GM18909 (cell line): ENCODE data around the gene RAB8B.
"Not testable (repeated sequence)": the region's sequence is repeated elsewhere in the genome, so short reads cannot be mapped to it uniquely, and the experiment has no call there.

Source experiments
- ATAC-seq: cut with Tn5 transposase; IDR thresholded peaks from one replicate; pipeline ENCODE4 v1.9.1; 2021; ENCODE audit warnings: mild to moderate bottlenecking; ENCODE audit not compliant: unreplicated experiment, poor library complexity

The RAB8B gene

DNA sequence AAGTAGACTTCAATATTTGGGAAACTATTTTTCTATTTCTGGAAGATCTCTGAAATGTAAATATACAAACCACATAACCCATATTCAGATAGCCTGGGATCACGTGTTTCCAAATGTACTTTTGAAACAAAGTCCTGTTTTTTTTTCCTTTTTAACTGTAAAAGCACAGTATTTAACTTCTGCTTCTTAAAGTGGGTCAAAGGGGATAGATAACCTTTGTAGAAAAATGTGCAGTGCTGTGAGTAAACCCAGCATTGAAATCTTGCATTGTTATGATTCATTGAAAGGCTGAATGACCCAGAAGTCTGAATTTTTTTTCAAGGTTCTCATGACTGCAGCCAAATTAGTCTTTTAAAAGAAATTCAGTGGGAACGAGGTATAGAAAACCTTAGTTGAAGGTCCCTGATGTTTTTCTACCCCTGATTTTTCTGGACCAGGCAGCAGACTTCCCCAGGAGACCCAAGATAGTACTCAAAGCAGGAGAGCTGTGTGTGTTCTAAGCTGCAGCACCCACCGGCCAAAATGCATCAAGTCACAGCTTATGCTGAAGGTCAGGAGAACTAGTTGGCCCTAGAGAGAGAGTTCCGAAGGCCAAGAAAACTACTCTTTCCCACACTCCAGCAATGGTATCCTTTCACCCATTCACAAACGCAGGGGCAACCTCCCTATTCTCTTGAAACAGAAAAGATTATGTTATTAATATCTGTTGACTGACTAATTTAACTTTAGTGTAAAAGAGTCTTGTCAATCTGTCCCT, 44.4 kb downstream of the RAB8B start:
- ATAC-seq: no peak

DNA sequence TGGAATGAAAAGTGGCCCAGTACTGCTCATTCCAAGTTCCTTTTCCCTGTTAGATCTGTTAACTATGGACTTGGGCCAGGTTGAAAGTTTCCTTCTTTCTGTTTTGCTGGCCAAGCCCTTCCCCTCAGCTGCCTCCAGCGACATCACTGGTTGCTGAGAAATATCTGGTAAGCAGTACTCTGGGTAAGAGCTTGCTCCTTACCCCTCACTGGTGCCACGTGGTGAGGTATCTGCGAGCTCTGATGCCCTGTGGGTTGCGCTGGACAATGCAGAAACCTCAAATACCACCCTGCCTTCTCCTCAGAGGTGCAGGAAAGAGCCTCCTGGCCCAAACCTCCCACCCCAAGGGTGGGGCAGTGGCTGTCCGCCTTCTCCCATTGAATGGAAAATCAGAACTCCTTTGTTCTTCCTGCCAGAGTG, 45.1 kb downstream of the RAB8B start:
- ATAC-seq: no peak

DNA sequence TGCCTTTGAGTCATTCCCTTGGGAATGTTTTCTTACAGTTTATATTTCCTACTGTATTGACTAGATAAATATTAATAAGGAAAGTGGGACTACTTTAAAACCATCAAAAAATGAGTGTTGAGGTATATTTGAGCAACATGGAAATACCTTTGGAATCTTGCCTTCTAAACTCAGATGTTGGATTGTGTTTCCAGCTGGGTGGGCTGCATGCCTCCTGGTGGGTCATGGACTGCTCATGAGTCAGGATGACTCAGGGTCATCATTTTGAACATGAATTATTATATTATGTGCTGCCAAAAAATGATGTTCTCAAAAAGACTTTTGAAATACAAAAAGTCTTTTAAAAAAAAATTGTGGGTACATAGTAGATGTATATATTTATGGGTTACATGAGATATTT, 46.9 kb downstream of the RAB8B start:
- no peak for ATAC-seq

DNA sequence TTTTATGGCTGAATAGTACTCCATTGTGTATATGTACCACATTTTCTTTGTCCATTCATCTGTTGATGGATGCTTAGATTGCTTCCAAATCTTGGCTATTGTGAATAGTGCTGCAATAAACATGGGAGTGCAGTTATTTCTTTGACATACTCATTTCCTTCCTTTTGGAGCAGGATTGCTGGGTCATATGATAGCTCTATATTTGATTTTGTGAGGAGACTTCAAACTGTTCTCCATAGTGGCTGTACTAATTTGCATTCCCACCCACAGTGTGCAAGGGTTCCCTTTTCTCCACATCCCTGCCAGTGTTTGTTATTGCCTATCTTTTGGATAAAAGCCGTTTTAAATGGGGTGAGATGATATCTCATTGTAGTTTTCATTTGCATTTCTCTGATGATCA, 47.7 kb downstream of the RAB8B start:
- not testable (repeated sequence) for ATAC-seq

DNA sequence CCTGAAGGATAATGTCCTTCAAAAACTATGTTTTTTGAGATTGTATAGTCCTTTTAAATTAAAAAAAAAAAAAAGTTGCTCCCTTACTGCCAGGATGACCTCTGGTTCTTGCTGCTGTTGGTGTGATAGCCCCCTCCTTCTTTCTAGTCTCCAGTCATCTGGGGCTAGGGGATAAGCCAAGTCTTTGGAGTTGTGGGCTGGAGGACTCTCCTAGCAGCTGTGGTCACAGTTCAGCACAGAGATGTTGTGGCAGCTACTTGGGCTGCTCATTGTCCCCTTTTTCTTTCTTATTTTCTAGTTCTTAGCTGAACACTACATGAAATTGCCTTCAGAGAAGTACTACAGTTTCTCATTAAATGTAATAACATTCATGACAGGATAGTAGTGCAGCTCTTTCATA, 48.8 kb downstream of the RAB8B start:
- no peak for ATAC-seq

- ATAC-seq: peak; percentile 56
Measured at GRCh38 chr15:63238796-63239195, 49.4 kb downstream of the RAB8B start.

- ATAC-seq: no peak
Measured at GRCh38 chr15:63240109-63240508, 50.7 kb downstream of the RAB8B start.

GRCh38 chr15:63241316-63241715, 51.9 kb downstream of the RAB8B start:
- no peak for ATAC-seq

- no peak for ATAC-seq
Measured at GRCh38 chr15:63243101-63243500, 53.7 kb downstream of the RAB8B start.

DNA sequence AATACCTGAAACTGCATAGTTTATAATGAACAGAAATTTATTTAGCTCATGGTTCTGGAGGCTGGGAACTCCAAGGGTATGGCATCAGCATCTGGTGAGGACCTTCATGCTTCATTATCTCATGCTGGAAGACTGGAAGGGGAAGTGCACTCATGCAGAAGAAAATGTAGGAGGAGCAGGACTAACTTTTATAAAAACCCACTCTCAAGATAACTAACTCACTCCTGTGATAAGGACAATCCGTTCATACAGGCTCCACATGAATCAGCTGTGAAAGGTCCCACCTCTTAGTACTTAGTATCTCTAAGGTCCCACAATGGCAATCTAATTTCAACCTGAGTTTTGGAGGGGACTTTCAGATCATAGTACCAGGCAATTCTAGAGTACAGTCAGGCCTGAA, 54.4 kb downstream of the RAB8B start:
- ATAC-seq: no peak

- no peak for ATAC-seq
Measured at GRCh38 chr15:63244399-63244798, 55.0 kb downstream of the RAB8B start.

- ATAC-seq: no peak
Measured at GRCh38 chr15:63244976-63245645, 55.7 kb downstream of the RAB8B start.

- ATAC-seq: no peak
Measured at GRCh38 chr15:63246691-63247469, 57.5 kb downstream of the RAB8B start.

DNA sequence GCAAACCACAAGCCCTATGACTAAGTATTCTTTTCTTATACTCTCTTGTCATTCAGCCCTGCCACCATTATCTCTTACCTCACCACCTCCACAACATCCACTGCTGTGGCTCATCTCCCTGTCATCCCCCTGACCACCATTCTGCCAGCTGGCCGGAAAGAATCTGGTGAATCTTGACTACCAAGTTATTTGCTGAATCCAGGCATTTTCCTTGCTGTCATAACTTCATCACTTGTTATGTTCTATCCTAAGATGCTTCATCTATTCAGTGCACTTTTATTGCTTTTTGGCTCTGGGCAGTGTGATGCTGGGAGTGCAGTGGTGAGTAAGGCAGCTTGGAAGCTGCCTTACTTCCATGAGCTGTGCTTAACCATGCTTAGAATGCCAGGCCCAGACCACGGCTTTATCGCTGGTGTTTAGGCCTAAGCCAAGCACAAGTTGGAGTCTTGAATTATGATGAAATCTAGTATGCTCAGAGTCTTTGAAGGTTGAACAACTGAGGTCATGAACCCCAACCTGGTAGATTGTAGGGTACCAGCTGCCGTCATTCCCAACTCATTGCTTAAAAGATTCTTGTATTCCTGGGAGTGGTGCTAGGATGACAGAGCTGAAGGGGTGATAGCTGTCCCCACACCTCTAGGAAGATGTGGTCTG, 61.0 kb downstream of the RAB8B start:
- ATAC-seq: no peak

DNA sequence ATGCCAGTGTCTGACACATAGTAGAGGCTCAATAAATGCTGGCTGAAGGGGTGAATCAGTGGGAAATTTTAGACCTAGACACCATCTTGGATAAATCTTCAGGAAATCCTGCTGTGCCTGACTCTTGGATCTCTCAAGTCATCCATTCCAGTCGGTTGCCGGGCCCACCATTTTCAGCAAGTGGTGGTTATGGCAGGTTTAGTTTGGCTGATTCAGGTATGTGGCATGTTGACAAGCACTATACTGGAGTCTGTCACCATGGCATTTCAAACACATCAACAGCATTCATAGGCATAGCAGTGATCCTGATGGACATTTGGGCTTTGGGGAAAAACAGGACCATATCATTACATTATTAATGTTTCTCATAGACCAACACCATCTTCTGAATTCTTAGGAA, 62.3 kb downstream of the RAB8B start:
- ATAC-seq: no peak

- ATAC-seq: no peak
Measured at GRCh38 chr15:63252292-63252691, 62.9 kb downstream of the RAB8B start.

- no peak for ATAC-seq
Measured at GRCh38 chr15:63254991-63255390, 65.6 kb downstream of the RAB8B start.

DNA sequence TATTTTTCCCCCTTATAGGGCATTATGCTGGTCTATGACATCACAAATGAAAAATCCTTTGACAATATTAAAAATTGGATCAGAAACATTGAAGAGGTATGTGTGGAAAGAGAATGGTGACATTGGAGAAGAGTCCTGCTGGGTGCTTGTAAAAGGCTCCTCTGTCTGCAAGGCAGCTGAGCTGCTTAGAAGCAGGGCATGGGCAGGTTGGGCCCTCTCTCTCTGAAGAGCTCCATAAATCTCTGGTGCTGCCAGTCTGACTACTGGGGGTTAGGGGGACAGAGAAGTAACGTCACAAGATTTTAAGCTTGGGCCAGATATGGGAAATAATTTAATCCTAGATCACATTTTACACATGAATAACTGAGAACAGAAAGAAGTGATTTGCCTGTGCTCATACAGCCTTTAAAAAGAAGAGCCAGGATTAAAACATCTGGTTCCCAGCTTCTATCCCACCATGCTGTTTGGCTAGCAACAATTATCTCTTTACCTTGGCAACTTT, 66.1 kb downstream of the RAB8B start:
- ATAC-seq: no peak

GRCh38 chr15:63256433-63257274, 67.2 kb downstream of the RAB8B start:
- no peak for ATAC-seq

DNA sequence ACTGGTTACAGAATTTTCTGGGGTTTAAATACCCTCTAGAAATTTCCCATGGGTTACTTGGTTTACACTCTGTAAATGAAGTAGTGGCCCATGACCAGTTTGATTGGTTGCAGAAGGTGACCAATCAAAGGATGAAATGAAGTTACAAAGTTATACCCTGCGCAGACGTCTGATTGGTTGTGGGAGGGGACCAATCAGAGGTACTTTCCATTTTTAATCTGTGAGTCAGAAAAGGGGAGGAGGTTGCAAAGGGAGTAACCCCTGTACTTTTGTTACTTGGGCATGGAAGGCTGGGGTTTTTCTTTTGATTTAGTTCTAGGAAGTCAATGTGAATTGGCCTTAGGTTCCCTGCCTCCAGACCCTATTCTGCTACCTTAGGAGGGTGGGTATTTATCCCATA, 69.3 kb downstream of the RAB8B start:
- ATAC-seq: no peak
